ENCODE measurements around the gene HSD11B1. TPM values are rescaled to one million over a fixed set of nuclear protein-coding genes. Genes with fewer than 3 reads are reported as not detected.

Gene HSD11B1
- total RNA-seq, 1 donor from 2014 or later: not detected

DNA sequence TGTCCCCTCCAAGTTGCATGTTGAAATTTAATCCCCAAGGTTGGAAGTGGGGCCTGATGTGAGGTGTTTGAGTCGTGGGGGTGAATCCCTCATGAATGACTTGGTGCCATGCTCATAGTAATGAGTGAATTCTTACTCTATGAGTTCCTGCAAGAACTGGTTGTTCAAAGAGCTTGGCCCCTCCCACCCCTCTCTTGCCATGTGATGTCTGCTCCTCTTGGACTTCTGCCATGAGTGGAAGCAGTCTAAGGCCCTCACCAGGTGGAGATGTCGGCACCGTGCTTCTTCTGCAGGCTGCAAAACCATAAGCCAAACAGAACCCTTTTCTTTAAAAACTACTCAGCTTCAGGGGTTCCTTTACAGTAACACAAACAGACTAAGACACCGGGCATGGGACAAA, 15.2 kb upstream of the HSD11B1 start:
- no peak for DNase-seq
- H3K4me3 Mint-ChIP-seq (ENCODE audit: unreplicated experiment): no peak overlapping the region
- peaks cover 3% of the 10 kb centered on the region for H3K27me3 Mint-ChIP-seq (ENCODE audit: unreplicated experiment)
- H3K36me3 Mint-ChIP-seq (ENCODE audit: unreplicated experiment): no peaks in the 10 kb centered on the region
- H3K4me1 Mint-ChIP-seq (ENCODE audit: low read depth, unreplicated experiment): peaks cover 3% of the 10 kb centered on the region
- no peaks in the 10 kb centered on the region for H3K9me3 Mint-ChIP-seq (ENCODE audit: unreplicated experiment)
- TF ChIP-seq, protein P1, sequence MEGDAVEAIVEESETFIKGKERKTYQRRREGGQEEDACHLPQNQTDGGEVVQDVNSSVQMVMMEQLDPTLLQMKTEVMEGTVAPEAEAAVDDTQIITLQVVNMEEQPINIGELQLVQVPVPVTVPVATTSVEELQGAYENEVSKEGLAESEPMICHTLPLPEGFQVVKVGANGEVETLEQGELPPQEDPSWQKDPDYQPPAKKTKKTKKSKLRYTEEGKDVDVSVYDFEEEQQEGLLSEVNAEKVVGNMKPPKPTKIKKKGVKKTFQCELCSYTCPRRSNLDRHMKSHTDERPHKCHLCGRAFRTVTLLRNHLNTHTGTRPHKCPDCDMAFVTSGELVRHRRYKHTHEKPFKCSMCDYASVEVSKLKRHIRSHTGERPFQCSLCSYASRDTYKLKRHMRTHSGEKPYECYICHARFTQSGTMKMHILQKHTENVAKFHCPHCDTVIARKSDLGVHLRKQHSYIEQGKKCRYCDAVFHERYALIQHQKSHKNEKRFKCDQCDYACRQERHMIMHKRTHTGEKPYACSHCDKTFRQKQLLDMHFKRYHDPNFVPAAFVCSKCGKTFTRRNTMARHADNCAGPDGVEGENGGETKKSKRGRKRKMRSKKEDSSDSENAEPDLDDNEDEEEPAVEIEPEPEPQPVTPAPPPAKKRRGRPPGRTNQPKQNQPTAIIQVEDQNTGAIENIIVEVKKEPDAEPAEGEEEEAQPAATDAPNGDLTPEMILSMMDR (IDR thresholded peaks at IDR 0.05; ENCODE audit: partially characterized antibody, unreplicated experiment): no peak
- H3K27ac Mint-ChIP-seq (ENCODE audit: unreplicated experiment): no peak overlapping the region

DNA sequence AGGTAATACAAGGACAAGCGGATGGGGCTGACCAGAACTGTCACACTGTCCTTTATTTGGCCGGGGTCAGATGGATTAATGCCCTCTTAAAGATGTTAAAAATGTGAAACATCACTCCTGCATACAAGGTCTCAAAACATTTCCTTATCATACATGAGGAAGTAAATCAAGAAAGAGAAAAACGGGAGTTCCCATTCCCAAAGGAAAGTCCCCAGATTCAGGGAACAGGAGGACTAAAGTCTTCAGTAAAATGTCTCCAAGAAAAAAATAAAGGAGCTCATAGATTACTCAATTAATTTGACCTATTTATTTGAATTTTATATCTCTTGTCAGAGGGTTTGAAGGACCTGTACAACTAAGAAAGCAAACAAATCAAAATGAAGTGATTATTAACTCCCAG, 13.4 kb upstream of the HSD11B1 start:
- no peaks in the 10 kb centered on the region for H3K9me3 Mint-ChIP-seq (ENCODE audit: unreplicated experiment)
- H3K27me3 Mint-ChIP-seq (ENCODE audit: unreplicated experiment): peaks cover 3% of the 10 kb centered on the region
- DNase-seq: no peak
- H3K4me3 Mint-ChIP-seq (ENCODE audit: unreplicated experiment): no peak overlapping the region
- TF ChIP-seq, protein P1 (IDR thresholded peaks at IDR 0.05; ENCODE audit: partially characterized antibody, unreplicated experiment): no peak
- H3K27ac Mint-ChIP-seq (ENCODE audit: unreplicated experiment): no peak overlapping the region
- peaks cover 3% of the 10 kb centered on the region for H3K4me1 Mint-ChIP-seq (ENCODE audit: low read depth, unreplicated experiment)
- H3K36me3 Mint-ChIP-seq (ENCODE audit: unreplicated experiment): no peaks in the 10 kb centered on the region

DNA sequence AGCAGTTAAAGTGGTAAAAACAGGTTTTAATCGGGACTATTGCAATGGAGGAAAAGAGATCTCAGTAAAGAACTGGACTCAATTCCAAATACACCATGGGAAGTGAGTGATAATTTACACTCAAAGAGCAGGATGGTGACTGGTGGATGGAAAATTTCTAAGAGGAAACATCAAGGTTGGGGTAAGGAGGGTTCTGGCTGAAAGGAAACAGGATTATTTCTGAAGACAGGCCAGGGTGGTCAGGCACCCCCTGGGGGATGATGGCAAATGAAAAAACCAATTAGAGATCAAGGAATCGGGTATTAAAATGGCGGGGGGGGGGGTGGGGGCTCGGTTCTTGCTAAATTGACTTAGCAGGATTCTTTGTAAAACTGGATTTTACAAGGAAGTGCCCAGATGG, 12.3 kb upstream of the HSD11B1 start:
- Mint-ChIP-seq H3K36me3 (ENCODE audit: unreplicated experiment) (no peaks in the 10 kb centered on the region), H3K4me3 (ENCODE audit: unreplicated experiment) (no peak overlapping the region), H3K27me3 (ENCODE audit: unreplicated experiment) (peaks cover 3% of the 10 kb centered on the region), H3K4me1 (ENCODE audit: low read depth, unreplicated experiment) (peaks cover 3% of the 10 kb centered on the region), H3K9me3 (ENCODE audit: unreplicated experiment) (no peaks in the 10 kb centered on the region), H3K27ac (ENCODE audit: unreplicated experiment) (no peak overlapping the region)
- TF ChIP-seq, protein P1 (IDR thresholded peaks at IDR 0.05; ENCODE audit: partially characterized antibody, unreplicated experiment): no peak
- no peak for DNase-seq

DNA sequence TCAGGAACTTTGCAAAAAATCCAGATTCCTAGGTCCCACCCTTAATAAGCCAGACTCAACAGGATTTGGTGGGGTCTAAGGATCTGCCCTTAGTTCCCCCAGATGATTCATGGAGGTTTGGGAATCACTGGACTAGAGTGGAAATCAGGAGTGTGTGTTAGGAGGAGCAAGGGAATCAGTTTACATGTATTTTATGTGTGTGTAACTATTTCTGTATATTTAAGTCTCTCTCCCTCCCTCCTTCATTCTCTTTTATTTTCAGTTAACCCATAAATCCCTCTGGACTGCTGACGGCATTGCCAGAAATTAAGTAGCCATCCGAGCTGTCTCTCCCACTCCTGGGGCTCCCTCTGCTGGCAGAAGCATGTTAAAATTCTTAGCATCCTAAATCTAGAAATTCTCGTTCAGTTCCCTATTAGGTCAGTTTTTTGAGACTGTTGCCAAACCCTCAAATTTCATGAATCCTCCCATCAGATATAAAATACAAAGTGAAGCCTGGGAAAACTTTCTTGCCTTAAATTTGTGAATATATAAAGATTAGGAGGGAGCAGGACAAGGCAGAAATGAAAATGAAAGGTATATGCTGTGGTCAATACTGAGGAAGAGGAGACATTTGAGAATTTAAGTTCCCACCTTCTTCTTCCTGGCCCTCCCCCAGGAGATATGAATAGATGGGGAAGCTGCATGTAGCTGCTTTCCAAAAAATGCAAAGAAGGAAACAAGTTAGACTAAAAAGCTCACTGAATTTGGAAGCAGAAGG, 11.7 kb upstream of the HSD11B1 start:
- Mint-ChIP-seq H3K4me1 (ENCODE audit: low read depth, unreplicated experiment) (peaks cover 3% of the 10 kb centered on the region), H3K9me3 (ENCODE audit: unreplicated experiment) (no peaks in the 10 kb centered on the region), H3K27me3 (ENCODE audit: unreplicated experiment) (peaks cover 3% of the 10 kb centered on the region), H3K36me3 (ENCODE audit: unreplicated experiment) (no peaks in the 10 kb centered on the region), H3K4me3 (ENCODE audit: unreplicated experiment) (no peak overlapping the region), H3K27ac (ENCODE audit: unreplicated experiment) (no peak overlapping the region)
- DNase-seq: peak; percentile 81
- TF ChIP-seq, protein P1 (IDR thresholded peaks at IDR 0.05; ENCODE audit: partially characterized antibody, unreplicated experiment): peak; percentile 79

DNA sequence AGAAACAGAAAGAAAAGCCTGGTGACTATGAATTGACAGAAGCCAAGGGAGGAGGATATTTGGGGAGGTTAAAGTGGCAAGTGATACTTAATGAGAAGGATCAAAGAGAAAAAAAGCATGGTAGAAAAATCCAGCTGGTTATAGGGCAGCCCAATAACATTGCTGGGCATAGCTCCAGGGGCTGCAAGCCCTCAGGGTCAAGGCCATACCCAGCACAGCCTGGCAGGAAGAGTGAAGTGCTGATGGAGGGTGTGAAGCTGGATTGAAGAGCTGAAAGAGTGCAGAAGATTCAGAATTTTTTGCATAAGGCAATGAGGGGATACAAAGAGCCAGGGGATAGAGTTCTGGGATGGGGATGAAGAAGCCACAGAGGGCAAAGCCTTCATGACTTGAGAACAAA, 8.0 kb upstream of the HSD11B1 start:
- Mint-ChIP-seq H3K27me3 (ENCODE audit: unreplicated experiment) (peaks cover 3% of the 10 kb centered on the region), H3K4me1 (ENCODE audit: low read depth, unreplicated experiment) (peaks cover 3% of the 10 kb centered on the region), H3K9me3 (ENCODE audit: unreplicated experiment) (no peaks in the 10 kb centered on the region), H3K36me3 (ENCODE audit: unreplicated experiment) (no peaks in the 10 kb centered on the region), H3K4me3 (ENCODE audit: unreplicated experiment) (no peak overlapping the region), H3K27ac (ENCODE audit: unreplicated experiment) (no peak overlapping the region)
- TF ChIP-seq, protein P1 (IDR thresholded peaks at IDR 0.05; ENCODE audit: partially characterized antibody, unreplicated experiment): no peak
- DNase-seq: no peak

All from glutamatergic neuron (in vitro differentiated cells).